HG03571 (cell line): Measurements from ENCODE around the gene AP2A1.
A peak's percentile ranks its signal among the peaks of the same experiment; 100 is the strongest.
"Not testable (repeated sequence)": the region's sequence is repeated elsewhere in the genome, so short reads cannot be mapped to it uniquely, and the experiment has no call there.

ENCODE experiments used
- ATAC-seq: cut with Tn5 transposase; IDR thresholded peaks from one replicate; pipeline ENCODE4 v1.9.1; 2021; ENCODE audit not compliant: unreplicated experiment

AP2A1 gene

GRCh38 chr19:49811328-49811727 is 44.5 kb downstream of the AP2A1 start:
- ATAC-seq, result no peak

GRCh38 chr19:49812452-49812996 is 45.7 kb downstream of the AP2A1 start:
- ATAC-seq, result no peak

- ATAC-seq, result peak; percentile 60
These were observed 46.4 kb downstream of the AP2A1 start, which contains the start of gene FUZ for GRCh38 chr19:49812997-49813861. Gene FUZ (minus strand): TSS chr19:49813292. CDS start chr19:49813106, 186 bp downstream.

GRCh38 chr19:49814010-49814409 is 47.2 kb downstream of the AP2A1 start:
- no peak for ATAC-seq

- ATAC-seq, result no peak
These were observed 49.8 kb downstream of the AP2A1 start for GRCh38 chr19:49816590-49816989.

- ATAC-seq, result peak; percentile 68
These were observed 51.3 kb downstream of the AP2A1 start, which contains the start of gene MED25 for GRCh38 chr19:49817964-49818648. Gene MED25 (plus strand): TSS chr19:49818289. CDS start chr19:49818342, 53 bp downstream.

GRCh38 chr19:49818649-49819370 is 52.0 kb downstream of the AP2A1 start:
- no peak for ATAC-seq

- ATAC-seq, result not testable (repeated sequence)
These were observed 52.8 kb downstream of the AP2A1 start for GRCh38 chr19:49819452-49820115.

GRCh38 chr19:49820125-49820524 is 53.3 kb downstream of the AP2A1 start:
- no peak for ATAC-seq

GRCh38 chr19:49823472-49823871 is 56.7 kb downstream of the AP2A1 start:
- ATAC-seq, result no peak

- ATAC-seq, result no peak
These were observed 57.9 kb downstream of the AP2A1 start for GRCh38 chr19:49824662-49825061.

GRCh38 chr19:49827034-49827433 is 60.2 kb downstream of the AP2A1 start:
- no peak for ATAC-seq

GRCh38 chr19:49829200-49829599 is 62.4 kb downstream of the AP2A1 start:
- no peak for ATAC-seq

- ATAC-seq, result no peak
These were observed 62.9 kb downstream of the AP2A1 start for GRCh38 chr19:49829721-49830120.

- no peak for ATAC-seq
These were observed 64.0 kb downstream of the AP2A1 start for GRCh38 chr19:49830766-49831165.

- no peak for ATAC-seq
These were observed 64.8 kb downstream of the AP2A1 start for GRCh38 chr19:49831592-49831991.

GRCh38 chr19:49832556-49832955 is 65.8 kb downstream of the AP2A1 start:
- ATAC-seq, result no peak

- no peak for ATAC-seq
These were observed 66.8 kb downstream of the AP2A1 start for GRCh38 chr19:49833599-49833998.

- no peak for ATAC-seq
These were observed 68.8 kb downstream of the AP2A1 start for GRCh38 chr19:49835562-49835961.

GRCh38 chr19:49836176-49837008 is 69.6 kb downstream of the AP2A1 start:
- ATAC-seq, result no peak
